Measurements from ENCODE around the gene NIPA2. TPM values are rescaled to one million over a fixed set of nuclear protein-coding genes. Genes with fewer than 3 reads are reported as not detected.

The NIPA2 gene
- total RNA-seq, 1 donor from 2014 or later: 51.5 TPM

- H3K27ac Mint-ChIP-seq: no peak overlapping the region
- peaks cover 5% of the 10 kb centered on the region for H3K27me3 Mint-ChIP-seq (ENCODE audit: insufficient read depth, low read depth)
- no peak overlapping the region for H3K4me3 Mint-ChIP-seq
- H3K36me3 Mint-ChIP-seq: peaks cover 4% of the 10 kb centered on the region
- no peak overlapping the region for H2AFZ ChIP-seq (replicated peaks)
- H3K9me3 ChIP-seq (ENCODE audit: low read depth): no peaks in the 10 kb centered on the region
- no peaks in the 10 kb centered on the region for H3K79me2 ChIP-seq (ENCODE audit: low read depth)
- no peaks in the 10 kb centered on the region for H3F3A ChIP-seq (ENCODE audit: low read depth)
- H3K4me1 Mint-ChIP-seq: no peaks in the 10 kb centered on the region
- no peaks in the 10 kb centered on the region for H4K20me1 ChIP-seq (ENCODE audit: low read depth)
- no peaks in the 10 kb centered on the region for H3K4me1 ChIP-seq
- H3K9ac ChIP-seq: no peak overlapping the region
- no peaks in the 10 kb centered on the region for H3K27me3 ChIP-seq
- H3K4me3 ChIP-seq: no peak overlapping the region
- H3K9me3 Mint-ChIP-seq: no peaks in the 10 kb centered on the region
- no peak for TF ChIP-seq EZH2 (IDR thresholded peaks at IDR 0.05)
- no peak for TF ChIP-seq EZH2phosphoT487 (IDR thresholded peaks at IDR 0.05)
- TF ChIP-seq CTCF (IDR thresholded peaks at IDR 0.05): no peak
- no peak overlapping the region for H3K4me2 ChIP-seq
- no peak overlapping the region for H3K27ac ChIP-seq
- no peak for DNase-seq (ENCODE audit: low spot score)
- no peaks in the 10 kb centered on the region for H3K36me3 ChIP-seq
Measured at GRCh38 chr15:22808761-22809280, 29.6 kb upstream of the NIPA2 start.

- H3K4me3 Mint-ChIP-seq: no peak overlapping the region
- H3K27ac Mint-ChIP-seq: no peak overlapping the region
- Histone ChIP-seq H3K36me3 (no peaks in the 10 kb centered on the region), H2AFZ (replicated peaks) (no peak overlapping the region), H3F3A (ENCODE audit: low read depth) (no peaks in the 10 kb centered on the region), H3K4me2 (no peak overlapping the region), H4K20me1 (ENCODE audit: low read depth) (no peaks in the 10 kb centered on the region), H3K9ac (no peak overlapping the region), H3K9me3 (ENCODE audit: low read depth) (no peaks in the 10 kb centered on the region), H3K4me1 (no peaks in the 10 kb centered on the region), H3K4me3 (no peak overlapping the region), H3K79me2 (ENCODE audit: low read depth) (no peaks in the 10 kb centered on the region), H3K27me3 (no peaks in the 10 kb centered on the region), H3K27ac (no peak overlapping the region)
- TF ChIP-seq EZH2phosphoT487 (IDR thresholded peaks at IDR 0.05): no peak
- TF ChIP-seq EZH2 (IDR thresholded peaks at IDR 0.05): no peak
- no peak for DNase-seq (ENCODE audit: low spot score)
- peaks cover 5% of the 10 kb centered on the region for H3K27me3 Mint-ChIP-seq (ENCODE audit: insufficient read depth, low read depth)
- no peaks in the 10 kb centered on the region for H3K4me1 Mint-ChIP-seq
- H3K9me3 Mint-ChIP-seq: no peaks in the 10 kb centered on the region
- H3K36me3 Mint-ChIP-seq: peaks cover 6% of the 10 kb centered on the region
Measured at GRCh38 chr15:22810033-22810852, 28.2 kb upstream of the NIPA2 start.

GRCh38 chr15:22810853-22811338, 27.6 kb upstream of the NIPA2 start:
- Histone ChIP-seq H3K4me1 (no peaks in the 10 kb centered on the region), H3K9ac (no peak overlapping the region), H3K4me2 (no peak overlapping the region), H4K20me1 (ENCODE audit: low read depth) (no peaks in the 10 kb centered on the region), H3K4me3 (no peak overlapping the region), H3K27ac (no peak overlapping the region), H3K9me3 (ENCODE audit: low read depth) (no peaks in the 10 kb centered on the region), H3K36me3 (no peaks in the 10 kb centered on the region), H3K27me3 (no peaks in the 10 kb centered on the region), H3F3A (ENCODE audit: low read depth) (no peaks in the 10 kb centered on the region), H3K79me2 (ENCODE audit: low read depth) (no peaks in the 10 kb centered on the region), H2AFZ (replicated peaks) (no peak overlapping the region)
- no peaks in the 10 kb centered on the region for H3K4me1 Mint-ChIP-seq
- H3K9me3 Mint-ChIP-seq: no peaks in the 10 kb centered on the region
- peaks cover 6% of the 10 kb centered on the region for H3K36me3 Mint-ChIP-seq
- no peak for DNase-seq (ENCODE audit: low spot score)
- H3K27ac Mint-ChIP-seq: no peak overlapping the region
- H3K27me3 Mint-ChIP-seq (ENCODE audit: insufficient read depth, low read depth): peaks cover 5% of the 10 kb centered on the region
- TF ChIP-seq EZH2 (IDR thresholded peaks at IDR 0.05) (no peak), EZH2phosphoT487 (IDR thresholded peaks at IDR 0.05) (no peak), CTCF (IDR thresholded peaks at IDR 0.05) (no peak)
- no peak overlapping the region for H3K4me3 Mint-ChIP-seq

GRCh38 chr15:22811640-22812039, 26.8 kb upstream of the NIPA2 start:
- Mint-ChIP-seq H3K36me3 (peaks cover 6% of the 10 kb centered on the region), H3K9me3 (no peaks in the 10 kb centered on the region), H3K27ac (no peak overlapping the region), H3K4me1 (no peaks in the 10 kb centered on the region), H3K4me3 (no peak overlapping the region), H3K27me3 (ENCODE audit: insufficient read depth, low read depth) (peaks cover 3% of the 10 kb centered on the region)
- H3K36me3 ChIP-seq: no peaks in the 10 kb centered on the region
- no peaks in the 10 kb centered on the region for H3K4me1 ChIP-seq
- peak; percentile 48 for TF ChIP-seq CTCF (IDR thresholded peaks at IDR 0.05)
- no peak for TF ChIP-seq EZH2phosphoT487 (IDR thresholded peaks at IDR 0.05)
- no peaks in the 10 kb centered on the region for H4K20me1 ChIP-seq (ENCODE audit: low read depth)
- H3K27me3 ChIP-seq: no peaks in the 10 kb centered on the region
- H3K9ac ChIP-seq: no peak overlapping the region
- H3K4me2 ChIP-seq: no peak overlapping the region
- no peaks in the 10 kb centered on the region for H3F3A ChIP-seq (ENCODE audit: low read depth)
- DNase-seq (ENCODE audit: low spot score): peak; percentile 54
- no peaks in the 10 kb centered on the region for H3K9me3 ChIP-seq (ENCODE audit: low read depth)
- H2AFZ ChIP-seq (replicated peaks): no peak overlapping the region
- H3K79me2 ChIP-seq (ENCODE audit: low read depth): no peaks in the 10 kb centered on the region
- no peak overlapping the region for H3K27ac ChIP-seq
- no peak overlapping the region for H3K4me3 ChIP-seq

Data from neural progenitor cell (in vitro differentiated cells).